ENCODE measurements around the gene LRCH1. TPM values are rescaled to one million over a fixed set of nuclear protein-coding genes. Genes with fewer than 3 reads are reported as not detected.

LRCH1 gene
- total RNA-seq, 1 experiment from 2014 or later, result 27.0 TPM

- Mint-ChIP-seq H3K27me3 (ENCODE audit: insufficient read depth, unreplicated experiment) (no peaks in the 10 kb centered on the region), H3K27ac (ENCODE audit: unreplicated experiment) (no peak overlapping the region), H3K36me3 (ENCODE audit: insufficient read depth, unreplicated experiment) (no peaks in the 10 kb centered on the region), H3K4me3 (ENCODE audit: unreplicated experiment) (no peak overlapping the region), H3K4me1 (ENCODE audit: low read depth, unreplicated experiment) (peaks cover 16% of the 10 kb centered on the region), H3K9me3 (ENCODE audit: unreplicated experiment) (no peaks in the 10 kb centered on the region)
- TF ChIP-seq CTCF (IDR thresholded peaks at IDR 0.05; ENCODE audit: insufficient read depth in 1 of 2, low read depth in 1 of 2, low read length in 1 of 2, severe bottlenecking in 1 of 2, unreplicated experiment in 1 of 2), result no peak
- intact Hi-C loops (cut with micrococcal nuclease; ENCODE audit: unreplicated experiment), result no loop called here
- ChIA-PET POLR2A (interaction anchor here (0.9 kb wide), 1 partner anchor 12 kb away, joined by 4 read pairs; no protein-coding TSS in a partner anchor), CTCF (no interaction called here)
- H3K36me3 ChIP-seq (ENCODE audit: control insufficient read depth, insufficient read depth, low read length), result no peaks in the 10 kb centered on the region
- peaks cover 20% of the 10 kb centered on the region for H3K4me1 ChIP-seq
- BruUV-seq (replicated peaks), result no TSS peak
- no peaks in the 10 kb centered on the region for H3K27me3 ChIP-seq (replicated peaks; ENCODE audit: control insufficient read depth, insufficient read depth, low read length)
- no peak for DNase-seq
- H3K9me3 ChIP-seq, result no peaks in the 10 kb centered on the region
- H3K4me3 ChIP-seq (ENCODE audit: low read depth, low read length), result no peak overlapping the region
These were observed 18.0 kb upstream of the LRCH1 start for GRCh38 chr13:46535002-46535401.

GRCh38 chr13:46535825-46536224 lies 17.1 kb upstream of the LRCH1 start:
- Mint-ChIP-seq H3K36me3 (ENCODE audit: insufficient read depth, unreplicated experiment) (no peaks in the 10 kb centered on the region), H3K27me3 (ENCODE audit: insufficient read depth, unreplicated experiment) (no peaks in the 10 kb centered on the region), H3K9me3 (ENCODE audit: unreplicated experiment) (no peaks in the 10 kb centered on the region), H3K4me3 (ENCODE audit: unreplicated experiment) (no peak overlapping the region), H3K27ac (ENCODE audit: unreplicated experiment) (no peak overlapping the region), H3K4me1 (ENCODE audit: low read depth, unreplicated experiment) (peaks cover 16% of the 10 kb centered on the region)
- intact Hi-C loops (cut with micrococcal nuclease; ENCODE audit: unreplicated experiment), result no loop called here
- BruUV-seq (replicated peaks), result no TSS peak
- no peak for TF ChIP-seq CTCF (IDR thresholded peaks at IDR 0.05; ENCODE audit: insufficient read depth in 1 of 2, low read depth in 1 of 2, low read length in 1 of 2, severe bottlenecking in 1 of 2, unreplicated experiment in 1 of 2)
- CTCF ChIA-PET, result no interaction called here
- H3K36me3 ChIP-seq (ENCODE audit: control insufficient read depth, insufficient read depth, low read length), result no peaks in the 10 kb centered on the region
- no peak for DNase-seq
- H3K9me3 ChIP-seq, result no peaks in the 10 kb centered on the region
- H3K27me3 ChIP-seq (replicated peaks; ENCODE audit: control insufficient read depth, insufficient read depth, low read length), result no peaks in the 10 kb centered on the region
- H3K4me1 ChIP-seq, result peaks cover 20% of the 10 kb centered on the region
- POLR2A ChIA-PET, result no interaction called here
- no peak overlapping the region for H3K4me3 ChIP-seq (ENCODE audit: low read depth, low read length)

GRCh38 chr13:46536341-46536740 lies 16.6 kb upstream of the LRCH1 start:
- no peaks in the 10 kb centered on the region for H3K27me3 ChIP-seq (replicated peaks; ENCODE audit: control insufficient read depth, insufficient read depth, low read length)
- no peak overlapping the region for H3K4me3 ChIP-seq (ENCODE audit: low read depth, low read length)
- no peaks in the 10 kb centered on the region for H3K36me3 ChIP-seq (ENCODE audit: control insufficient read depth, insufficient read depth, low read length)
- H3K4me1 Mint-ChIP-seq (ENCODE audit: low read depth, unreplicated experiment), result peaks cover 16% of the 10 kb centered on the region
- peaks cover 20% of the 10 kb centered on the region for H3K4me1 ChIP-seq
- H3K36me3 Mint-ChIP-seq (ENCODE audit: insufficient read depth, unreplicated experiment), result no peaks in the 10 kb centered on the region
- intact Hi-C loops (cut with micrococcal nuclease; ENCODE audit: unreplicated experiment), result no loop called here
- H3K9me3 ChIP-seq, result no peaks in the 10 kb centered on the region
- no TSS peak for BruUV-seq (replicated peaks)
- POLR2A ChIA-PET, result no interaction called here
- CTCF ChIA-PET, result no interaction called here
- H3K9me3 Mint-ChIP-seq (ENCODE audit: unreplicated experiment), result no peaks in the 10 kb centered on the region
- H3K27ac Mint-ChIP-seq (ENCODE audit: unreplicated experiment), result peak overlapping the region; percentile 56
- no peak for DNase-seq
- H3K4me3 Mint-ChIP-seq (ENCODE audit: unreplicated experiment), result no peak overlapping the region
- no peaks in the 10 kb centered on the region for H3K27me3 Mint-ChIP-seq (ENCODE audit: insufficient read depth, unreplicated experiment)
- TF ChIP-seq CTCF (IDR thresholded peaks at IDR 0.05; ENCODE audit: insufficient read depth in 1 of 2, low read depth in 1 of 2, low read length in 1 of 2, severe bottlenecking in 1 of 2, unreplicated experiment in 1 of 2), result no peak

Measured in Caco-2 (cell line).